HG03378 (cell line): ENCODE results near the gene MAP2K4.
"Not testable (repeated sequence)": the region's sequence is repeated elsewhere in the genome, so short reads cannot be mapped to it uniquely, and the experiment has no call there.

ENCODE experiments used
- ATAC-seq: cut with Tn5 transposase; IDR thresholded peaks from one replicate; pipeline ENCODE4 v1.9.1; 2021; ENCODE audit warnings: mild to moderate bottlenecking, moderate library complexity; ENCODE audit not compliant: unreplicated experiment

MAP2K4 gene

DNA sequence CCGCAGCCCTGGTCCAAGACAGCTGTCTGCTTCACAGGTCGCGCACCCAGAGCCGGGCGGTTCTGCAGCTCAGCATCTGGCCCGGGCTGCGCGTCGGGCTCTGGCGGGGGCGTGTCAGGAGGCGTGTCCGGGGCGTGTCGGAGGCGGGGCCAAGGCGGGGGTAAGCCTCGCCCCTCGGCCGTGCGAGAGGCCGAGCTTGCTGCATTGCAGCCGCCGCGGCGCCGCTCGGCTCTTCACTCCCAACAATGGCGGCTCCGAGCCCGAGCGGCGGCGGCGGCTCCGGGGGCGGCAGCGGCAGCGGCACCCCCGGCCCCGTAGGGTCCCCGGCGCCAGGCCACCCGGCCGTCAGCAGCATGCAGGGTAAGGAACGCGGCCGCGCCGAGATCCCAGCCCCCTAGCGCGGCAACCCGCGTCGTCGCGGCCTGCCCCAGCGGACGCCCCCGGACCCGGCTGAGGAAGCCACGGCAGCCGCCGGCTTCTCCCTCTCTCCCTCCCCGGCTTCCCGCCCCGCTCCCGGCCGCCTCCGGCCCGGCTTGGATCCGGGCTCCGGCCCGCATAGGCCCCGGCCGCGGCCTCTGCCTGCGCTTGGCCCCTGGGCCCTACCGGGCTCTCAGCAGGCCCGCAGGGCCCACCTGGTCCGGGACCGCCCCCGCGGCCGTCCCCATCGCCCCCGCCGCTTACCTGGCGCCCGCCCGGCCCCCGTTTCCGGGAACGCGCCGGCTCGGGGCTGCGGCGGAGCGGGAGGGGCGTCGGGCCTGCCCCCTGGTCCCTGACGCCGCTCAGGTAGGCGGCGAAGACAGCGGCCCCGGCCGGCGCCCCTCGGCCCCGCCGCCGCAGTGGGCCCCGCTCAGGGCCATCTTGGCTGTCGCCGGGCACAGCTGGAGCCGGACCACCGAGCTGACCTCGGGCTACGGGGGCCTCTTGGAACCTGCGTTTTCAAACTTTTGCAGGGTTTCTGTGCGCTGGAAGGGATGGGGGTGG lies at the start of gene MAP2K4:
Gene MAP2K4, plus strand, starts transcription at position 236 of the 981 bp plus-strand sequence. Its CDS starts 10 bp downstream, at position 246.
- peak; percentile 71 for ATAC-seq

DNA sequence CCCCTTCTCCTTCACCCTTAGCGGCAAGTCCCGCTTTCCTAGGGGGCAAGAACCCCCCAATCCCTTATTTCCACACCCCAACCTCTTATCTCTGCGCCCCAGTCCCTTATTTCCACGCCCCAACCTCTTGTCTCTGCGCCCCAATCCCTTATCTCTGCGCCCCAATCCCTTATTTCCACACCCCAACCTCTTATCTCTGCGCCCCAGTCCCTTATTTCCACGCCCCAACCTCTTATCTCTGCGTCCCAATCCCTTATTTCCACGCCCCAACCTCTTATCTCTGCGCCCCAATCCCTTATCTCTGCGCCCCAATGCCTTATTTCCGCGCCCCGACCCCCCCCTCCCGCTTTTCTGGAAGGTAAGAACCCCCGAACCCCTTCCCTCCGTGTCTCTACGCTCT lies 47.9 kb upstream of the MAP2K4 start:
- not testable (repeated sequence) for ATAC-seq

DNA sequence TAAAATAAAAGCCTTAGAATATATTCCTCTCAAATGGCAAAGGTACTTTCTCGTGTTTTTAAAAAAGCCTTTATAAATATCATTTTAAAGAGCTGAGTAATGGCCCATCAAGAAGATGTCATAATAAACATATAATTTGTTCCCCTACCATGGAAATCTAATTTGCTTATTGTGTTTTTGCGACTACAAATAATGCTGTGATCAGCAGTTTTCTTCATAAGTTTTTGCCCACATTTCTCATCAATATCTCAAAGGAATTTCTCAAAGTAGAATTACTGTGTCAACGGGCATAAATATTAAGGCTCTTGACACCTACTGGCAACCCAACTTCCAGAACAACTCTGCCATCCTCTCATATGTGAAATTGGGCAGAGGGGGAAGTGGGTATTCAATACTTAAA lies 40.9 kb upstream of the MAP2K4 start:
- ATAC-seq, result no peak

DNA sequence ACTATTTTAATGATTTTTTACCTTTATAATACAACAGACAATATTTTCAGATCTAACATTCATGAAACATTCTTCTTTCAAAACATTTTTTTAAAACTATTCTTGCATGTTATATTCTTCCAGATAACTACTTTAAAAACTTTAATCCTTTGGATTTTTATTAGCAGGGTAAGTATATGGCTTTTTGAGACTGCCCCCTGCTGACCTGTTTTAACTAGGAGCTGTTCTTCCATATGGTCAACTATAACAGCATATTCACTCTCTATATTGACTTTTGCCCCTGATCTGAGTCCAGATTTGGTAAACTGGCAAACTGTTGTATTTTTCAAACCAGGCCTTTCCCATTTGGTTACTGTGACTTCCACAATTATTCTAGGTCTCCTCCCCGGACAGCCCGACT lies 39.9 kb upstream of the MAP2K4 start:
- ATAC-seq, result no peak

DNA sequence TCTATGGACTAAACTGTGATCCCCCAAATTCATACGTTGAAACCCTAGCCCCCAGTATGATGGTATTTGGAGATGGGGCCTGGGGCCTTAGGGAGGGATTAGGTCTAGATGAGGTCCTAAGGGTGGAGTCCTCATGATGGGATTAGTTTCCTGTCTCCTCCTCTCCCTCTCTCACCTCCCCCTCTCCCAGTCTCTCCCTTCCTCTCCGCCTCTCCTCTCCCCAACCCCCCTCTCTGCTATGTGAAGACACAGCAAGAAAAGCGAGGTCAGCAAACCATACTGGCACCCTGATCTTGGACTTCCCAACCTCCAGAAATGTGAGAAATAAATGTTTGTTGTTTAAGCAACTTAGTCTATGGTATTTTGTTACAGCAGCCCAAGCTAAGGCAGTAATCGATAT lies 38.8 kb upstream of the MAP2K4 start:
- ATAC-seq, result no peak

DNA sequence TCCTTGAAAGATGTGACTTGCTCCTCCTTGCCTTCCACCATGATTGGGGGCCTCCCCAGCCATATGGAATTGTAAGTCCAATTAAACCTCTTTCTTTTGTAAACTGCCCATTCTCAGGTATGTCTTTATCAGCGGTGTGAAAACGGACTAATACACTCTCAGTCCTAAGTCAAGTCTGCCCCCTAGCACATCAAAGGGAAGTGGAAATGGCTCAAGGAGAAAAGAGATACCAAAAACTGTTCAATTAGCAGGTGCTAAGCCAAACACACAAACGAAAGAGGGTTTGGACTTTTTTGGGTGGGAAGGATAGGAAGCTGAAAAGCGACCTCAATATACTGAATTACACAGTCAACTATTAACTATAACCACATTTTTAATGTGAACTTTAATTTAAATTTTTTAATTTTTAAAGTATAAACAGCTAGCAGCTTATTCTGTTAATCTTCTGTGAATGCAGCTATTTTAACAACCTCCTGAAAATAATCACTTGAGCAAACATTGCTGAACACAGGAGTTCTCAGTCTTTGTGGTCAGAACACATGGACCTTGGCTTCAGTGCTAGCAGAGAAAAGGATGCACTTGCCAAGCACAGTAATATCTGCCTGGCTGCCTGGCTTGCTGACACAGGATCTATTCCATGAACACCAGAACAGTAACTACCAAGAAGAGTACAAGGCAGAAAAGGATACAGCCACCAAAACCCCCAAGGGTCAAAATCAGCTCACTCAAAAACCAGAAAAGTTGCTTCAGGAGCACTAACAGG lies 34.3 kb upstream of the MAP2K4 start:
- ATAC-seq, result no peak

DNA sequence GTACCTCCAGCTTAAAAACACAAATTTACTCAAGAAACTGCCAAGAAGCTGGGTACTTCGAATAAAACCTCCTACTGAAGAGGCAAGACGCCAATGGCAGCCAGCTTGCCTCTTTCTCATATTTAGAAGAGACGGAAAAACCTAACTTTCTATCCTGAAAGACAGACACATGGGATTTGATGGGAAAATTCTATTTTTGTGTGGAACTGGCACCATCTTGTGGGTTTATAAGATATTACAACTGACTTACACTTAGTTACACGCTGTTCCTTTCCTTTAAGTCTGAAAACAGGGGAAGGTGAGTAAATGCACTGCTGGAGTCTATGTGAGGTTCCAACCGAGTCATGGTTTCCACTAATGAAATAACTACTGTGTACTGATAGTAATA lies 33.7 kb upstream of the MAP2K4 start:
- ATAC-seq, result no peak

DNA sequence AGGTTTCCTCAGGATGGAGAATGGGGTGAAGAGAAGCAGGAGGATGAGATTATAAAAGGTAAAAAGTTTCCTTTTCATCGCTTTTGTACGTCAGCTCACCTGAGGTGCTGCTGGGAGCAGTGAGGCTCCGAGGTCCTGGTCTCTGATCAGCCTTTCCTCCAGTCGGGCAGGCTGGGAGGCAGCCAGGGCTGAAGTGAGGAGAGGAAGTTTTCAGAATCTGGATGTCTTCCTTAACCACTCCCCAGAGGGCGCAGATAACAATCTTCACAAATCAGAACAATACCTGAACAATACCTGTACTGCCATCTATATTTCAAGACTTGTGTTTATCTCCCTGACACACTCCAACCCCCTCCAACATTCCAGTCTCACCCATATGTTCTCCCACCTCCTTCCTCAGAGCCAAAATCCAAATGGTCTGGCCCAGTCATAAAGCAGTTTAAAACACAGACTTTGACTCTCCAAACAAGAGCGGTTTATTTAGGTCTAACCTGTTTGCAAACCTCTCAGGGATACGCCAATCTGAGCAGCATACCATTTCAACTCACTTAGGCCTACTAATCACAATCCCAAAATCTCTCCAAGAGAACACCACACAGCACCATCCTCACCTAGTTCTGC lies 30.2 kb upstream of the MAP2K4 start:
- ATAC-seq, result no peak

DNA sequence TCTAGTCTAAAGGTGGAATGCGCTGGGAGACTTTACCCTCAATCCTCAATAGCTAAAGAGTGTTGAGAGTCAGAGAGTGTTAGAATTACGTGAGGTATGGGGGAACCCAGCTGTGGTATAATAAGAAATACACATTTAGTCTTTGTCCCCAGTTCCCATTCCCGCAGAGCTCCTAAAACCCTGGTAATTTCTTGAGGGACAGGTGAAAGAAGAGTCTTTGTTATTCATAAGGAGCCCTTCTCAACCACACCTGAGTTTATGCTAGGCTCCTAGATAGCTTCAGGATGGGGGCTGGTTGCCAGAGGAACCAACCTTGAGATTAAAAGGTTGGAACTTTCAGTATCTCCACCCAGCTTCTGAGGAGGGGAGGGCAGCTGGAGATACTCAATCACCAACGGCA lies 29.2 kb upstream of the MAP2K4 start:
- no peak for ATAC-seq

DNA sequence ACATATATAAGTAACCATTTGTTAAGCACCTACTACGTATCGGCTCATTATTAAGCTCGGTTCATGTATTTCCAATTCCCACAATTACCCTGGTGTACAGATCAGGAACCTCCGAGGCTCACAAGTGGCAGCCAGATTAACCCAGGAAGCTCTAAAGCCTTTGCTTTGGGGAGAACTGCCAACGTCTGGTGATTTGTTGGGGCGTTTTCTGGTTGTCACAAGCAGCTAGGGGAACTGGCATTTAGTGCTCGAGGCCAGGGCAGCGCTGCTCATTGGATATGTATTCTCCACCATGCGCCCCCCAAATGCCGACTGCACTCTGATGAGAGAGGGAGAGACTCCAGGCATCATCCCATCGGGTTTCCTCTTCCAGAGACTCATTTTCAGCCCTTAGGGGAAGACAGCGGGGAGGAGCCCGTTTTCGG lies 23.9 kb upstream of the MAP2K4 start:
- peak; percentile 42 for ATAC-seq

DNA sequence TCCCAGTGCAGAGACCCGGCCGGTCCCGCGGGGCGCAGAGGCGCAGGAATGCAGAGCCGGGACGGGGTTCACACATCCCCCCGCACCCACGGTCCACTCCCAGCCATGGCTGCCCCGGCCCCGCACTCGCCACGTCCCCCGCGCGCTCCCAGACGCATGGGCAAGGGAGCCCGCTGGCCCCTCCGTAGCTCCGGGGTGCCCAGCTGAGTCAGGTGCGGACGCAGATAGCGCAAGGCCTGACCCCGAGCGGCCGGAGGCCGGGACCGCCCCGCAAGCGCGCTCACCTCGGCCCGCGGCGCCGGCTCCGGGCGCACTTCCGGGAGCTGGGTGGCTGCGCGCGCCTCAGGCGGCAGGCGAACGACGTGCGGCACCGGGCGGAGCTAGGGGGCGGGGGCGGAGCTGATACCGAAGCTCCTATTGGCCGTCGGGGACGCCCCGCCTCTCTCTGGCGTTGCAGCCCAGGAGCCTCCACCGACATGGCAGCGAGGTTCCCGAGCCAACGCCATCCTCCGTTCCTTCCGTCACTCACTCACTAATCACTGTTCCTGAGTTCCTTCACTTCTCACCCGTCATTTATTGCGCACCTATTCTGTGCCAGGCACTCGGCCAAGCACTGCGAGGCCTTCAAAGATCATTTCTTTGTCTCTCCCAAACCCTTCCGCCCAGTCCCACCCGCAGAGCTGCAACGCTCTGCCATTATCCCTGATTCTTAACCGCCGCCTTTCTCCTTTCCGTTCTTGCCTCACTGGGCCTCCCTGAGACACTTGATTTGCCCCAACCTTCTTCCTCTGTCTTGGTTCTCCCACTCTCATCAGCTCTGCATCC lies 23.3 kb upstream of the MAP2K4 start, which contains the start of gene ZNF18:
Gene ZNF18, minus strand, starts transcription at position 329 of the 825 bp plus-strand sequence. CDS start 4,646 bp downstream, outside the sequence.
- peak; percentile 89 for ATAC-seq

DNA sequence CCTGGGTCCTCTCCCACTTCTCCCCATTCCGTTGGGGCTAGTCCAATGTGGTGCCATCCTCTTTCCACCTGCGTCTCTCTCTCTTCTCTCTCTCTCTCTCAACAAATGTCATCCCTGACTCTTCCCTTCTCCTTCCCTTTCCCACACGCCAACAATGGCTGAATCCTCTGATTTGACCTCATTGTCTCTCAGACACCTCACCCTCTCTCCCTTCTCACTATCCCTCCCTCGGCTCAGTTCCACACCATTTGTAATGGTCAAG lies 22.8 kb upstream of the MAP2K4 start:
- ATAC-seq, result no peak

DNA sequence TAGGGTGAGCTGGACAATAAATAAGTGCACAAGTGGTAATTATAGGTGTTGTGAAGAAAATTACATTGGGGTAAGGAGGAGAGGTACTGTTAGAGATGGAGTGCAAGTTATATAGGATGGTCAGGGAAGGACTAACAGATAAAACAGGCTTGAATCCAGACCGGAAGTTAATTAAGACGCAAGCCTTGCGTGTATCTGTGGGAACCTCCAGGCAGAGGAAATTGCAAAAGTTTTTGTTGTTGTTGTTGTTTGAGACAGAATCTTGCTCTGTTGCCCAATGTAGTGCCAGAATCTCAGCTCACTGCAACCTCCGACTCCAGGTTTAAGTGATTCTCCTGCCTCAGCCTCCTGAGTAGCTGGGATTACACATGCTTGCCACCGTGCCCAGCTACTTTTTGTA lies 21.0 kb upstream of the MAP2K4 start:
- ATAC-seq, result no peak

DNA sequence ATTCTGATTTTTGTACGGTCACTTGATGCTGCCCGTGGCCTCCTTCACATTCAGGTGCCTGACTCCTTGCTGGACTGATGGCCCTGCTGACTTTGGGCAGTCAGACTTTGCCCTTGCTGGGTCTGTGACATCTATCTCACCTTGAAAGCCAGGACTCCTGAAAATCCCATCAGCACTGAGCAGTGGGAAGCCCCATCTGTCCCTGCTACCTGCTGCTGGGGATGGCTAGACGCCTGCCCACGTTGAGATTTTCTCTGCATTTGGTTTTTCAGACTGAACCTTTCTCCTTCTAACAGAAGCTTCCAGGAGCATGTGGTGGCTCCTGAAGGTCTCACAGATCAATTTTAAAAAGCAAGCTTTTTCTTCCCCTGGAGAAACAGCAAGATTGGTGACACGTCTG lies 13.2 kb upstream of the MAP2K4 start:
- ATAC-seq, result no peak

DNA sequence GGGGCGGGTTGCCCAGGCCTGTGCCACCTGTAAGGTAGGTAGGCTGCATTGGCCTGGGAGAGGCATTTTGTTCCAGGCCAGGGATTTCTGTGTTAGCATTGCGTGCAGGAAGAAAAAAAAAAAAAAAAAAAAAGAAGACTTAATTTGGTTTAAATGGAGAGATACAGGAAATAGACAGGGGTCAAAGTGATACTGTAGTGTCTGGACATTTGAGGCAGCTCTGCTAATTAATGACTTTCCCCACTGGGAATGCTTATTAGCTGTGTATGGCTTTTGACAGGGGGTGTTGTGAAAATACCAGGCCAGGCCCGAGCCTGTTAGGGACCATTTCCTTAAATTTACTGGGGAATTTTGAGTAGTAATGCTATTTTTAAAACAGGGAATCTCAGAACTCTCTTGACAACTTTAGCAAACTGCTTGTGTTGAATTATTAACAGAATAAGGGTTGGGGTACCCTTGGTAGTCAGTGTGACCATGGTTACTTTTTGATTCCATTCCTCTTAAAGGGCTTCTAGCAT lies 1.0 kb downstream of the MAP2K4 start:
- ATAC-seq, result no peak

DNA sequence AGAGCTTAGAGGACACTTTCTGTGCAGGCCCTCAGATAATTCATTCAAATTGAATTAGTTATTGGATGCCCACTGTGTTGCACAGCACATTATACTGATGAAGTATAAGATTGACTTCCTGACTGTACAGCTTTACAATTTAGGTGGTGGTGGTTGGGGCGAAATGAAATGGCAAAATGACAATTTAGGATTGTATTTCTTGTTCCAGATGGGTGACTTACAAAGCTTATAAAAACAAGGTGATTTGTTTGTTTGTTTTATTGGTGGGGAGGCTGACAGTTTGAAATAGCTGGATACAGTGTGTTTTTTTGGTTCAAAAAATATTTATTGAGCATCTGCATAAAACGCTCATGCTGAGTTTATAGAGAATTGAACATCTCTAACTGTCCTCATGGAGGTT lies 1.6 kb downstream of the MAP2K4 start:
- no peak for ATAC-seq

DNA sequence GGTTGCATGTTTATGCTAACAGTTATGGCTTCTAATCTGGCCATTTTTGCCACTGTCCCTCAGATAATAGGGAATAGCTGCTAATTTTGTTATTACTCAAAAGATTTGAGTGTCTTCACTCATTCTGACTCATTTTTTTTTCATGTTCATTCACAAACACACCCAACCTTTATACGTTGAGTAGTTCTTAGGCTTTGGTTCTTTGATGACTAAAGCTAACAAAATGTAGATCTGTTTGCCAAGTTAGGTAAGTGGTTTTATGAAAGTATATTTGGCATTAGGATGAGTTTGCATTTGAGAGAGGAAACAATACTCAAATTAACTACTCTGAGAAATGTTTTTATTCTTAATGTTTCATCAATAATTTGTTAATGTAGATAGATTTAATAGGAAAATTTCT lies 3.6 kb downstream of the MAP2K4 start:
- no peak for ATAC-seq

DNA sequence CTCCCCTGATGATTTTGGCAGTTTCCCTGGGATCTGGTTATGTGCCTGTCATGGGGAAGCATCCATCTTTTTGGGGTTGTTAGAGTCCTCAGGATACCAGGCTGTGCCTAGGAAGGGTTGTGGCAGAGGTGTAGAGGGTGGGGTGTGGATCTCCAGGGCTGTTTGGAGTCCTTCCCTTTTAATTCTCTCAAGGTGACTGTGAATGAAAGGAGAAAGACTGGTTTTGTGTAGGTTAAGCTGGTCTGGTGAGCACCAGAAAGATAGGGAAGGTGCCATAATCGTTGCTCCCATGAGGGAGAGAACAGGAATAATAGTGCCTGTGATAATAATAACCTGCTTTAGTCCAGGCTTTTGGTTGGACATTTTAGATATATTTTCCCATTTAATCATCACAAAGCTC lies 7.0 kb downstream of the MAP2K4 start:
- ATAC-seq, result no peak

DNA sequence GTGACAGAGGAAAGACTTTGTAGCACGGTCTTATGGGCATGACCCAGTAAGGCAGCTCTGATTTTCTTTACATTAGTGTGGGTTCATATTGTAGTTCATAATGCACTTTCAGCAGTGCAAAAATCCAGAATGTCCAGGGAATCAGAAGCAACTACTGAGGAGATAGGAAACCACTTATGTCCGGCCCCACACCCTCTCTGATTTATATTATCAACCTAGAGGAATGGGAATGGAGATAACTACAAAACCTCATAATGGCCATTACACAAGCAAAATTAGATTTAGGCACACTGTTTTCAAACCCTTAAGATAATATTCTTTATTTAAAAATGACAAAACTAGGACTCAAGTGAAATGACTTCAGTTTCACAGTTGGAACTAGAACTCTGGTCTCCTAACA lies 7.9 kb downstream of the MAP2K4 start:
- no peak for ATAC-seq

DNA sequence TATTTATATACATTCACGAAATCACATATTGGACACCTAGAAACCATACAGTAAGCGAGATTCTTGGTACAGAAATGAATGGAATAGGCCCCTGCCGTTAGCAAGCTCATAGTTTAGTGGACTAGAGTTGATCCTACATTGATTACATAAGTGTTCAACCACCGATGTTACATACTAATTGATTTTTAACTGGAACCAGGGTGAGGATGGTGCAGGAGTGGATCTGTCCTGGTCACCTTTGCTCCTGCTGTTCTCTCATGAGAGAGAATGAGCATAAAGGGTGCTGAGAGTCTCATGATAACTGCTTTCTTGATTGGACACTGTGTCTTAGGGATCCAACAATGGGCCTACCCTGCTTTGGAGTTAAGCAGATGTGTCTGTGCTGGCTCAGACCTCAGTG lies 13.9 kb downstream of the MAP2K4 start:
- ATAC-seq, result no peak

DNA sequence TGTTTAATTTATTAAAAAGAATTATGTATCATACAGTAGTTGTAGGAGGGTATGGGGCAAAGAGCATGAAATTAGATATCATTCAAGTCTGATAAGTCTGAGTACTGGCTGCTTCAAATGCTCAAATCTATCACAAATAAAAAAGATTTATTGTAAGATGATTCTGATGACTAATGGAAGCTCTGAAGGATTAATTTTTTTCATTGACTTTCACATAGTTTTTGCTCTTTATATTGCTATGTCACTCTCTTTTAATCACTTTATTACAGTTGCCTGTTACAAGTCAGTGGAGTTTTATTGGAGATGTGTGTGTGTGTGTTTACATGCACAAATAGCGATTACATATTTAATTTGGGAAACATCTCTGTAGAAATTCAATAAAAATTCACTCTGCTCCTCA lies 15.0 kb downstream of the MAP2K4 start:
- no peak for ATAC-seq
